SK-N-SH treated with all-trans-retinoic acid at 6 μM for 48 hours (cell line): ENCODE data around the gene SDHA.

ENCODE experiments used
- ATAC-seq: fragments of 200-7000 bp; cut with Tn5 transposase; 3 replicates; pipeline ENCODE4 v1.9.1; 2020; ENCODE audit warnings: mild to moderate bottlenecking, moderate library complexity
- BACH2 ChIP-seq: fragments of 250-450 bp; sonication (Bioruptor Pico); IDR thresholded peaks from 2 replicates; pipeline ENCODE4 v1.9.0; 2021; ENCODE audit warnings: mild to moderate bottlenecking, borderline replicate concordance
- CREB5 ChIP-seq: fragments of 250-450 bp; sonication (Bioruptor Pico); IDR thresholded peaks from 2 replicates; pipeline ENCODE4 v1.5.1; 2020; ENCODE audit warnings: low read depth, mild to moderate bottlenecking, moderate library complexity
- CSDC2 ChIP-seq: fragments of 250-450 bp; sonication (Bioruptor Pico); IDR thresholded peaks from 2 replicates; pipeline ENCODE4 v1.5.0; 2020; ENCODE audit warnings: mild to moderate bottlenecking, moderate library complexity
- CSRNP3 ChIP-seq: fragments of 250-450 bp; sonication (Bioruptor Pico); IDR thresholded peaks from 2 replicates; pipeline ENCODE4 v1.5.1; 2021; ENCODE audit warnings: mild to moderate bottlenecking, moderate library complexity
- ESRRG ChIP-seq: fragments of 250-450 bp; sonication (Bioruptor Pico); IDR thresholded peaks from 2 replicates; pipeline ENCODE4 v1.6.1; 2021; ENCODE audit warnings: mild to moderate bottlenecking
- GLIS3 ChIP-seq: fragments of 250-450 bp; sonication (Bioruptor Pico); IDR thresholded peaks from 2 replicates; pipeline ENCODE4 v1.5.0; 2020; ENCODE audit warnings: mild to moderate bottlenecking, moderate library complexity
- OSR1 ChIP-seq: fragments of 250-450 bp; sonication (Bioruptor Pico); IDR thresholded peaks from 2 replicates; pipeline ENCODE4 v1.8.0; 2022; ENCODE audit warnings: moderate library complexity, mild to moderate bottlenecking, inconsistent platforms
- PPARA ChIP-seq: fragments of 250-450 bp; sonication (Bioruptor Pico); IDR thresholded peaks from 2 replicates; pipeline ENCODE4 v1.5.0; 2020; ENCODE audit warnings: mild to moderate bottlenecking, borderline replicate concordance
- RARB ChIP-seq: fragments of 250-450 bp; sonication (Bioruptor Pico); IDR thresholded peaks from 2 replicates; pipeline ENCODE4 v1.8.0; 2021; ENCODE audit warnings: mild to moderate bottlenecking, moderate library complexity
- SNAI2 ChIP-seq: fragments of 250-450 bp; sonication (Bioruptor Pico); IDR thresholded peaks from 2 replicates; pipeline ENCODE4 v1.5.0; 2020; ENCODE audit warnings: mild to moderate bottlenecking, moderate library complexity
- TCF4 ChIP-seq: fragments of 250-450 bp; sonication (Bioruptor Pico); IDR thresholded peaks from 2 replicates; pipeline ENCODE4 v1.8.0; 2021; ENCODE audit warnings: mild to moderate bottlenecking, moderate library complexity, borderline replicate concordance
- TOX ChIP-seq: fragments of 250-450 bp; sonication (Bioruptor Pico); IDR thresholded peaks from 2 replicates; pipeline ENCODE4 v1.8.0; 2021; ENCODE audit warnings: mild to moderate bottlenecking, moderate library complexity, borderline replicate concordance
- ZC3H10 ChIP-seq: fragments of 250-450 bp; sonication (Bioruptor Pico); IDR thresholded peaks from 2 replicates; pipeline ENCODE4 v1.5.1; 2021; ENCODE audit warnings: mild to moderate bottlenecking, moderate library complexity
- ZFP3 ChIP-seq: fragments of 250-450 bp; sonication (Bioruptor Pico); IDR thresholded peaks from 2 replicates; pipeline ENCODE4 v1.5.0; 2020; ENCODE audit warnings: mild to moderate bottlenecking, moderate library complexity
- ZFP30 ChIP-seq: fragments of 450-650 bp; formaldehyde crosslinking; IDR thresholded peaks from 2 replicates; pipeline ENCODE4 v1.5.0; 2022; ENCODE audit warnings: mild to moderate bottlenecking, moderate library complexity
- ZNF565 ChIP-seq: fragments of 450-650 bp; formaldehyde crosslinking; conservative IDR thresholded peaks from 2 replicates; pipeline ENCODE4 v1.5.0; 2020; ENCODE audit warnings: low read depth, mild to moderate bottlenecking, moderate library complexity
- ZNF70 ChIP-seq: fragments of 450-650 bp; formaldehyde crosslinking; IDR thresholded peaks from 2 replicates; pipeline ENCODE4 v1.5.0; 2020; ENCODE audit warnings: mild to moderate bottlenecking, moderate library complexity
- ZNF8 ChIP-seq: fragments of 450-650 bp; formaldehyde crosslinking; IDR thresholded peaks from 2 replicates; pipeline ENCODE4 v1.5.0; 2020; ENCODE audit warnings: mild to moderate bottlenecking, moderate library complexity
- TF ChIP-seq, protein P1 (sequence below): fragments of 250-450 bp; sonication (Bioruptor Pico); IDR thresholded peaks from 2 replicates; pipeline ENCODE4 v1.8.0; 2020; ENCODE audit warnings: mild to moderate bottlenecking, moderate library complexity, borderline replicate concordance
- TF ChIP-seq, protein P2 (sequence below): fragments of 250-450 bp; sonication (Bioruptor Pico); IDR thresholded peaks from 2 replicates; pipeline ENCODE4 v1.5.0; 2020; ENCODE audit warnings: mild to moderate bottlenecking, moderate library complexity
- TF ChIP-seq, protein P3 (sequence below): fragments of 250-450 bp; sonication (Bioruptor Pico); IDR thresholded peaks from 2 replicates; pipeline ENCODE4 v1.8.0; 2021; ENCODE audit warnings: low read depth, mild to moderate bottlenecking, moderate library complexity, borderline replicate concordance

Gene SDHA

GRCh38 chr5:181160-181559 is 37.0 kb upstream of the SDHA start:
- TF ChIP-seq BACH2 (CRISPR knock-in tag), result no peak
- no peak for ATAC-seq

- TF ChIP-seq SNAI2 (CRISPR knock-in tag) (no peak), OSR1 (CRISPR knock-in tag) (no peak), PPARA (no peak), CREB5 (CRISPR knock-in tag) (no peak), ESRRG (CRISPR knock-in tag) (no peak), ZC3H10 (no peak), TOX (CRISPR knock-in tag) (no peak), GLIS3 (no peak), TCF4 (CRISPR knock-in tag) (no peak), ZNF8 (CRISPR knock-in tag) (no peak), BACH2 (CRISPR knock-in tag) (no peak)
- TF ChIP-seq, protein P1, sequence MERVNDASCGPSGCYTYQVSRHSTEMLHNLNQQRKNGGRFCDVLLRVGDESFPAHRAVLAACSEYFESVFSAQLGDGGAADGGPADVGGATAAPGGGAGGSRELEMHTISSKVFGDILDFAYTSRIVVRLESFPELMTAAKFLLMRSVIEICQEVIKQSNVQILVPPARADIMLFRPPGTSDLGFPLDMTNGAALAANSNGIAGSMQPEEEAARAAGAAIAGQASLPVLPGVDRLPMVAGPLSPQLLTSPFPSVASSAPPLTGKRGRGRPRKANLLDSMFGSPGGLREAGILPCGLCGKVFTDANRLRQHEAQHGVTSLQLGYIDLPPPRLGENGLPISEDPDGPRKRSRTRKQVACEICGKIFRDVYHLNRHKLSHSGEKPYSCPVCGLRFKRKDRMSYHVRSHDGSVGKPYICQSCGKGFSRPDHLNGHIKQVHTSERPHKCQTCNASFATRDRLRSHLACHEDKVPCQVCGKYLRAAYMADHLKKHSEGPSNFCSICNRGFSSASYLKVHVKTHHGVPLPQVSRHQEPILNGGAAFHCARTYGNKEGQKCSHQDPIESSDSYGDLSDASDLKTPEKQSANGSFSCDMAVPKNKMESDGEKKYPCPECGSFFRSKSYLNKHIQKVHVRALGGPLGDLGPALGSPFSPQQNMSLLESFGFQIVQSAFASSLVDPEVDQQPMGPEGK (CRISPR knock-in tag), result no peak
- TF ChIP-seq, protein P2, sequence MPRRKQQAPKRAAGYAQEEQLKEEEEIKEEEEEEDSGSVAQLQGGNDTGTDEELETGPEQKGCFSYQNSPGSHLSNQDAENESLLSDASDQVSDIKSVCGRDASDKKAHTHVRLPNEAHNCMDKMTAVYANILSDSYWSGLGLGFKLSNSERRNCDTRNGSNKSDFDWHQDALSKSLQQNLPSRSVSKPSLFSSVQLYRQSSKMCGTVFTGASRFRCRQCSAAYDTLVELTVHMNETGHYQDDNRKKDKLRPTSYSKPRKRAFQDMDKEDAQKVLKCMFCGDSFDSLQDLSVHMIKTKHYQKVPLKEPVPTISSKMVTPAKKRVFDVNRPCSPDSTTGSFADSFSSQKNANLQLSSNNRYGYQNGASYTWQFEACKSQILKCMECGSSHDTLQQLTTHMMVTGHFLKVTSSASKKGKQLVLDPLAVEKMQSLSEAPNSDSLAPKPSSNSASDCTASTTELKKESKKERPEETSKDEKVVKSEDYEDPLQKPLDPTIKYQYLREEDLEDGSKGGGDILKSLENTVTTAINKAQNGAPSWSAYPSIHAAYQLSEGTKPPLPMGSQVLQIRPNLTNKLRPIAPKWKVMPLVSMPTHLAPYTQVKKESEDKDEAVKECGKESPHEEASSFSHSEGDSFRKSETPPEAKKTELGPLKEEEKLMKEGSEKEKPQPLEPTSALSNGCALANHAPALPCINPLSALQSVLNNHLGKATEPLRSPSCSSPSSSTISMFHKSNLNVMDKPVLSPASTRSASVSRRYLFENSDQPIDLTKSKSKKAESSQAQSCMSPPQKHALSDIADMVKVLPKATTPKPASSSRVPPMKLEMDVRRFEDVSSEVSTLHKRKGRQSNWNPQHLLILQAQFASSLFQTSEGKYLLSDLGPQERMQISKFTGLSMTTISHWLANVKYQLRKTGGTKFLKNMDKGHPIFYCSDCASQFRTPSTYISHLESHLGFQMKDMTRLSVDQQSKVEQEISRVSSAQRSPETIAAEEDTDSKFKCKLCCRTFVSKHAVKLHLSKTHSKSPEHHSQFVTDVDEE (CRISPR knock-in tag), result no peak
- TF ChIP-seq, protein P3, sequence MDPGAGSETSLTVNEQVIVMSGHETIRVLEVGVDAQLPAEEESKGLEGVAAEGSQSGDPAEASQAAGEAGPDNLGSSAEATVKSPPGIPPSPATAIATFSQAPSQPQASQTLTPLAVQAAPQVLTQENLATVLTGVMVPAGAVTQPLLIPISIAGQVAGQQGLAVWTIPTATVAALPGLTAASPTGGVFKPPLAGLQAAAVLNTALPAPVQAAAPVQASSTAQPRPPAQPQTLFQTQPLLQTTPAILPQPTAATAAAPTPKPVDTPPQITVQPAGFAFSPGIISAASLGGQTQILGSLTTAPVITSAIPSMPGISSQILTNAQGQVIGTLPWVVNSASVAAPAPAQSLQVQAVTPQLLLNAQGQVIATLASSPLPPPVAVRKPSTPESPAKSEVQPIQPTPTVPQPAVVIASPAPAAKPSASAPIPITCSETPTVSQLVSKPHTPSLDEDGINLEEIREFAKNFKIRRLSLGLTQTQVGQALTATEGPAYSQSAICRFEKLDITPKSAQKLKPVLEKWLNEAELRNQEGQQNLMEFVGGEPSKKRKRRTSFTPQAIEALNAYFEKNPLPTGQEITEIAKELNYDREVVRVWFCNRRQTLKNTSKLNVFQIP, result no peak
- ATAC-seq, result no peak
Observed at GRCh38 chr5:181566-181965, 36.6 kb upstream of the SDHA start.

GRCh38 chr5:182126-182525 is 36.0 kb upstream of the SDHA start:
- ATAC-seq, result no peak
- no peak for TF ChIP-seq ESRRG (CRISPR knock-in tag)
- TF ChIP-seq CREB5 (CRISPR knock-in tag), result no peak
- no peak for TF ChIP-seq ZC3H10
- TF ChIP-seq, protein P1 (CRISPR knock-in tag), result no peak
- no peak for TF ChIP-seq BACH2 (CRISPR knock-in tag)
- TF ChIP-seq SNAI2 (CRISPR knock-in tag), result no peak
- TF ChIP-seq TCF4 (CRISPR knock-in tag), result no peak
- TF ChIP-seq, protein P2 (CRISPR knock-in tag), result no peak
- TF ChIP-seq GLIS3, result no peak
- no peak for TF ChIP-seq TOX (CRISPR knock-in tag)
- TF ChIP-seq OSR1 (CRISPR knock-in tag), result no peak
- TF ChIP-seq ZNF70 (CRISPR knock-in tag), result no peak
- TF ChIP-seq RARB, result no peak
- no peak for TF ChIP-seq ZFP3 (CRISPR knock-in tag)
- TF ChIP-seq ZFP30 (CRISPR knock-in tag), result no peak
- no peak for TF ChIP-seq PPARA
- no peak for TF ChIP-seq CSDC2 (CRISPR knock-in tag)
- no peak for TF ChIP-seq ZNF565 (CRISPR knock-in tag)
- TF ChIP-seq CSRNP3 (CRISPR knock-in tag), result no peak
